Naive B cell (primary cell): Measurements from ENCODE around the gene CUEDC1. TPM values are rescaled to one million over a fixed set of nuclear protein-coding genes. Genes with fewer than 3 reads are reported as not detected.

Experiments
- ATAC-seq, 2 donors: fragments of 150-1000 bp; cut with Tn5 transposase; 2 replicates each; pipeline ENCODE4 v1.10.0; 2021; ENCODE audit warnings: low read depth in 2 of 2, mild to moderate bottlenecking in 2 of 2, moderate library complexity in 2 of 2
- DNase-seq: peaks from one replicate; pipeline ENCODE4 v3.0.0; 2022
- H3K27ac Mint-ChIP-seq, 6 donors: one replicate each; pipeline ENCODE4 v1.8.0; 2020 to 2022; ENCODE audit warnings: mild to moderate bottlenecking in 6 of 6, mixed read lengths in 6 of 6, moderate library complexity in 5 of 6, inconsistent platforms in 2 of 6
- H3K27me3 Mint-ChIP-seq, 3 donors: one replicate each; pipeline ENCODE4 v1.8.0; 2021 to 2022; ENCODE audit warnings: mixed read lengths in 3 of 3, mild to moderate bottlenecking in 1 of 3
- H3K36me3 Mint-ChIP-seq, 2 donors: one replicate each; pipeline ENCODE4 v1.8.0; 2020 to 2022; ENCODE audit warnings: mixed read lengths in 2 of 2, inconsistent platforms in 1 of 2, mild to moderate bottlenecking in 1 of 2
- H3K4me1 Mint-ChIP-seq, 3 donors: one replicate each; pipeline ENCODE4 v1.8.0; 2020 to 2022; ENCODE audit warnings: mixed read lengths in 3 of 3, inconsistent platforms in 1 of 3, mild to moderate bottlenecking in 1 of 3, moderate library complexity in 1 of 3
- H3K4me3 Mint-ChIP-seq, 8 donors: one replicate each; pipeline ENCODE4 v1.8.0; 2020 to 2022; ENCODE audit warnings: mild to moderate bottlenecking in 8 of 8, mixed read lengths in 8 of 8, moderate library complexity in 8 of 8, inconsistent platforms in 2 of 8
- H3K9me3 Mint-ChIP-seq, 7 donors: one replicate each; pipeline ENCODE4 v1.8.0; 2020 to 2022; ENCODE audit warnings: mixed read lengths in 7 of 7, mild to moderate bottlenecking in 5 of 7, inconsistent platforms in 2 of 7, moderate library complexity in 1 of 7
- polyA plus RNA-seq, 6 donors: library from polyadenylated mRNA; unstranded; fragments of 300-500 nt; fragmentation: Illumina TruSeq; gene quantifications; one replicate each; pipeline ENCODE4 v1.2.3, GENCODE V29; 2021; ENCODE audit warnings: low read depth in 6 of 6

CUEDC1 gene
- polyA plus RNA-seq, 6 donors from 2014 or later: not detected

- H3K27ac Mint-ChIP-seq: peak overlapping the region in 1 of 6 donors; percentile 21
- peaks cover 0 to under 1% (median 0%) of the 10 kb centered on the region in 3 donors for H3K4me1 Mint-ChIP-seq
- H3K36me3 Mint-ChIP-seq: no peaks in the 10 kb centered on the region
- H3K4me3 Mint-ChIP-seq: no peak overlapping the region
- DNase-seq (no peak), ATAC-seq (no peak)
- peaks cover 0 to 4% (median 0%) of the 10 kb centered on the region in 7 donors for H3K9me3 Mint-ChIP-seq
- H3K27me3 Mint-ChIP-seq: peaks cover 44 to 73% (median 60%) of the 10 kb centered on the region in 3 donors
Observed at GRCh38 chr17:57910462-57911420, 44.5 kb downstream of the CUEDC1 start.

GRCh38 chr17:57909551-57909950 lies 45.7 kb downstream of the CUEDC1 start:
- H3K9me3 Mint-ChIP-seq: peaks cover 0 to 4% (median 0%) of the 10 kb centered on the region in 7 donors
- no peak for DNase-seq
- H3K27ac Mint-ChIP-seq: no peak overlapping the region
- no peak for ATAC-seq
- H3K4me3 Mint-ChIP-seq: no peak overlapping the region
- H3K27me3 Mint-ChIP-seq: peaks cover 44 to 73% (median 58%) of the 10 kb centered on the region in 3 donors
- no peaks in the 10 kb centered on the region for H3K36me3 Mint-ChIP-seq
- H3K4me1 Mint-ChIP-seq: peaks cover 6 to 10% (median 7%) of the 10 kb centered on the region in 3 donors

DNA sequence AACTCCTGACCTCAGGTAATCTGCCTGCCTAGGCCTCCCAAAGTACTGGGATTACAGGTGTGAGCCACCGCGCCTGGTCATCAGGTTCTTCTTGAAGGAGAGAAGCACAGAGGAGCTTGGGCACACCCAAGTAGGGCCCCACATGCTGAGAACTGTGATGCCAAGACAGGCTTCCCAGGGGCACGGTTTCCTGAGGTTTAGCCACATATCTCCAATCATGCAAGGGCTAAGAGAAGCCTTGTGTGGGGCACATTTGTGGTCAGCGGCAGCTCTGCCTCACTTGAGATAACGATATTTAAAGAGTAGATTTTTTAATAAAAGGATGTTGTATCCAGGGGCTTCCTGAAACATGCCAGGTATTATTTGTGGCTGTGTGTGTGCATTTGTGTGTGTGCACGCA lies 46.9 kb downstream of the CUEDC1 start:
- Mint-ChIP-seq H3K36me3 (no peaks in the 10 kb centered on the region), H3K27me3 (peaks cover 41 to 67% (median 46%) of the 10 kb centered on the region in 3 donors), H3K4me3 (no peak overlapping the region), H3K9me3 (peaks cover 0 to 4% (median 0%) of the 10 kb centered on the region in 7 donors), H3K4me1 (peaks cover 12 to 18% (median 15%) of the 10 kb centered on the region in 3 donors), H3K27ac (no peak overlapping the region)
- ATAC-seq: no peak
- DNase-seq: no peak

GRCh38 chr17:57906910-57907309 lies 48.3 kb downstream of the CUEDC1 start:
- peak overlapping the region in 2 of 8 donors; percentile 16 to 38 for H3K4me3 Mint-ChIP-seq
- H3K9me3 Mint-ChIP-seq: peaks cover 0 to 4% (median 0%) of the 10 kb centered on the region in 7 donors
- H3K27ac Mint-ChIP-seq: no peak overlapping the region
- peaks cover 34 to 61% (median 42%) of the 10 kb centered on the region in 3 donors for H3K27me3 Mint-ChIP-seq
- peaks cover 14 to 28% (median 22%) of the 10 kb centered on the region in 3 donors for H3K4me1 Mint-ChIP-seq
- no peaks in the 10 kb centered on the region for H3K36me3 Mint-ChIP-seq
- DNase-seq (no peak), ATAC-seq (no peak)

- Mint-ChIP-seq H3K4me3 (peak overlapping the region in 1 of 8 donors; percentile 35), H3K9me3 (peaks cover 0 to 4% (median 0%) of the 10 kb centered on the region in 7 donors), H3K36me3 (no peaks in the 10 kb centered on the region), H3K27ac (no peak overlapping the region), H3K4me1 (peaks cover 14 to 28% (median 22%) of the 10 kb centered on the region in 3 donors), H3K27me3 (peaks cover 33 to 60% (median 33%) of the 10 kb centered on the region in 3 donors)
- ATAC-seq: peak; percentile 74 to 78
- peak; percentile 26 for DNase-seq
Observed at GRCh38 chr17:57905875-57906455, 49.2 kb downstream of the CUEDC1 start.

GRCh38 chr17:57903961-57904360 lies 51.3 kb downstream of the CUEDC1 start:
- H3K27ac Mint-ChIP-seq: peak overlapping the region in 1 of 6 donors; percentile 61
- H3K4me3 Mint-ChIP-seq: peak overlapping the region in 1 of 8 donors; percentile 51
- ATAC-seq (no peak), DNase-seq (no peak)
- peaks cover 0 to 4% (median 0%) of the 10 kb centered on the region in 7 donors for H3K9me3 Mint-ChIP-seq
- H3K4me1 Mint-ChIP-seq: peaks cover 14 to 28% (median 26%) of the 10 kb centered on the region in 3 donors
- peaks cover 15 to 51% (median 32%) of the 10 kb centered on the region in 3 donors for H3K27me3 Mint-ChIP-seq
- H3K36me3 Mint-ChIP-seq: no peaks in the 10 kb centered on the region

- peak overlapping the region in 3 of 6 donors; percentile 61 to 74 (median 72) for H3K27ac Mint-ChIP-seq
- ATAC-seq (peak; percentile 29 to 42), DNase-seq (no peak)
- H3K36me3 Mint-ChIP-seq: no peaks in the 10 kb centered on the region
- H3K4me3 Mint-ChIP-seq: peak overlapping the region in 5 of 8 donors; percentile 16 to 76 (median 51)
- peaks cover 14 to 28% (median 26%) of the 10 kb centered on the region in 3 donors for H3K4me1 Mint-ChIP-seq
- peaks cover 15 to 48% (median 26%) of the 10 kb centered on the region in 3 donors for H3K27me3 Mint-ChIP-seq
- H3K9me3 Mint-ChIP-seq: peaks cover 0 to 4% (median 0%) of the 10 kb centered on the region in 7 donors
Observed at GRCh38 chr17:57902800-57903759, 52.1 kb downstream of the CUEDC1 start.

GRCh38 chr17:57902117-57902799 lies 53.0 kb downstream of the CUEDC1 start:
- DNase-seq (no peak), ATAC-seq (peak in 1 of 2 donors; percentile 47)
- peaks cover 0 to 4% (median 0%) of the 10 kb centered on the region in 7 donors for H3K9me3 Mint-ChIP-seq
- peaks cover 13 to 46% (median 25%) of the 10 kb centered on the region in 3 donors for H3K27me3 Mint-ChIP-seq
- H3K27ac Mint-ChIP-seq: no peak overlapping the region
- peak overlapping the region in 2 of 8 donors; percentile 16 to 42 for H3K4me3 Mint-ChIP-seq
- H3K4me1 Mint-ChIP-seq: peaks cover 14 to 28% (median 26%) of the 10 kb centered on the region in 3 donors
- H3K36me3 Mint-ChIP-seq: no peaks in the 10 kb centered on the region

DNA sequence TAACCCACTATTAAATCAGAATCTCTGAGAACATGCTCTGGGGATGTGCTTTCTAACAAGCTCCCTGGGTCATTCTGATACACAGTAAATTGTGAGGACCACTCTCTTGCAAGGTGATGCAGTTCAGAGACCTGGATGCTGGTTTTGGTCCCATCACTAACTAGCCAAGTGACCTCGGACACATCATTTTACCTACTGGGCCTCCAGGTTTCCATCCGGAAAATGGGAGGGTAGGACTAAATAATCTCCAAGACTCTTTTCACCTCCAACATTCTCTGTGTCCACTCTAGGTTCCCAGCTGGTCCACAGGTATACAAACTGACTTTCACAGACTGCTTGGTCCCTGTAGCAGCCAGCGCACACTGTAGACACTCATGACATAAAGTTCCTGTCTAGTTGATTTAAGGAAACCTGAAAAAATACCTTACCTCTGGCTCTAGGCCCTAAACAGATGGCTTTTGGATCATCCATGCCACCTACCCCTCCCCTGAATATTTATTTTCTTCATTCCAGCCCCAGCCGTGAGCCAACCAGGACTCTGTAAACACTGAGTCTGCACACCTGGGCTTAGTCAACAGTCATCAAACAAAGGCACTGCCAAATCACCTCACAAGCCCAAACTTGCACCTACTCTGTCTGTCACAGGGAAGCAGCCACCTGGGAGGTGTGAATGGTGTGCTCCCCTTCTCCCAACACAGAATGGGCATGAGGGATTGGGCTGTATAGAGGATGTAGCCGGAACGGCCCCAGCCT lies 54.0 kb downstream of the CUEDC1 start:
- H3K9me3 Mint-ChIP-seq: peaks cover 0 to 3% (median 0%) of the 10 kb centered on the region in 7 donors
- peaks cover 2 to 36% (median 25%) of the 10 kb centered on the region in 3 donors for H3K27me3 Mint-ChIP-seq
- no peaks in the 10 kb centered on the region for H3K36me3 Mint-ChIP-seq
- H3K4me3 Mint-ChIP-seq: no peak overlapping the region
- H3K27ac Mint-ChIP-seq: no peak overlapping the region
- peaks cover 14 to 28% (median 26%) of the 10 kb centered on the region in 3 donors for H3K4me1 Mint-ChIP-seq
- ATAC-seq: no peak
- no peak for DNase-seq

DNA sequence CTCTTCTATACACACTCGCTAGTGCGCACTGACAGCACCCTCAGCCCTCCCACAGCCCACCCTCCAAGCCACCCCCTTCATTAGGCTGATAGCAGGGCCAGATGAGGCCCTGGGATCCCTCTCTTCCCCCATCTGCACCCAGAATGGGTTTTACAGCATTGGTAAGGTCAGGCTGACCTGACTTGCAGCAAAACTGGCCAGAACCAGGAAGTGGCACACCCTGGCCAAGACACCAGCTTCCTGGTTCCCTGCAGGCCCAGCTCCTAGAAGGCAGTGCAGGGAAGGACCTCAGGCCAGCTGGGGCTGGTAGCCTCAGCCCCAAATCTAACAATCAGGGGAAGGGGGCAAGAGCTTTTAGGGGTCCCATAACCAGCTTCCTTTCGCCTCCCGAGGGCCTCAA lies 55.4 kb downstream of the CUEDC1 start:
- H3K4me3 Mint-ChIP-seq: no peak overlapping the region
- peaks cover 8 to 19% (median 18%) of the 10 kb centered on the region in 3 donors for H3K4me1 Mint-ChIP-seq
- H3K9me3 Mint-ChIP-seq: no peaks in the 10 kb centered on the region
- peaks cover 0 to 45% (median 29%) of the 10 kb centered on the region in 3 donors for H3K27me3 Mint-ChIP-seq
- no peak for ATAC-seq
- DNase-seq: no peak
- H3K36me3 Mint-ChIP-seq: no peaks in the 10 kb centered on the region
- no peak overlapping the region for H3K27ac Mint-ChIP-seq

DNA sequence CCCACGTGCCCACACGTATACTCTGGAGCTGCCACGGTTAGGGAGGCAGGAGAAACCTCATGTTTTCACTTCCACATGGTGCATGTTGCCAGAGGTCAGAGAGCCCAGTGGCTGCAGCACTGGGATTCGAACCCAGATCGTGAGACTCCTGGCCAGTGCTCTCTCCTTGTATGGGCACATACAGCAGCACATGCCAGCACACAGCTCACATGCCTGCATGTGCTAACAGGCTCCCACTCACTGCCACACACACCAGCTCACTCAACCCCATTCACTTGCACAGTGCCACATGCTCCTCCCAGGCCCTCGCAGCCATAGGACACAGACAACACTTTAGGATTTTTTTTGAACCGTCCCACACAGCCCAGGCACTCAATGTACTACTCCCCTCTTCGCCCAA lies 55.8 kb downstream of the CUEDC1 start:
- Mint-ChIP-seq H3K9me3 (no peaks in the 10 kb centered on the region), H3K27ac (no peak overlapping the region), H3K27me3 (peaks cover 0 to 50% (median 30%) of the 10 kb centered on the region in 3 donors), H3K4me1 (peaks cover 8 to 19% (median 18%) of the 10 kb centered on the region in 3 donors), H3K36me3 (no peaks in the 10 kb centered on the region), H3K4me3 (no peak overlapping the region)
- ATAC-seq: no peak
- DNase-seq: no peak
